22Rv1 (cell line): Measurements from ENCODE around the gene SEC16A.

Experiments used
- ZFX ChIP-seq: fragments of 450-650 bp; IDR thresholded peaks from 2 replicates; pipeline ENCODE4 v1.6.1; 2017; ENCODE audit warnings: antibody characterized with exemption, borderline replicate concordance
- TF ChIP-seq, protein P1 (sequence below): fragments of 450-650 bp; IDR thresholded peaks from 2 replicates; pipeline ENCODE4 v1.5.1; 2017; ENCODE audit warnings: mild to moderate bottlenecking

DNA sequence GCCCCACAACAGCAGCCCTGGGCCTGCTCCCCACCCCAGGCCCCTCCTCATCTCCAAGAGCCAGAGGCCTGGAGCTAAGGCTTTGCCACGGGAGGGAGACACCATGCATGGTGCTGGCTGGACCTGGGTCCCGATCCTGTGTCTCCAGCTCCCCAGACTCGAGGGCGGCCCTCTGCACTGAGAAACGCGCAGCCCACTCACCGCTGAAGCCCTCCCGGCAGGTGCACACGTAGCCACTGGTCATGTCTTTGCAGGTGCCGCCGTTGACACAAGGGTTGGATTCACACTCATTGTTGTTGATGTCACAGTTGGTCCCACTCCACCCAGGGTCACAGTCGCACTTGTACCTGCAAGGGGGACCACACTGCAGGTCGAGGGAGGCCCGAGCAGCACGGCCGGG lies 30.4 kb upstream of the SEC16A start:
- TF ChIP-seq, protein P1, sequence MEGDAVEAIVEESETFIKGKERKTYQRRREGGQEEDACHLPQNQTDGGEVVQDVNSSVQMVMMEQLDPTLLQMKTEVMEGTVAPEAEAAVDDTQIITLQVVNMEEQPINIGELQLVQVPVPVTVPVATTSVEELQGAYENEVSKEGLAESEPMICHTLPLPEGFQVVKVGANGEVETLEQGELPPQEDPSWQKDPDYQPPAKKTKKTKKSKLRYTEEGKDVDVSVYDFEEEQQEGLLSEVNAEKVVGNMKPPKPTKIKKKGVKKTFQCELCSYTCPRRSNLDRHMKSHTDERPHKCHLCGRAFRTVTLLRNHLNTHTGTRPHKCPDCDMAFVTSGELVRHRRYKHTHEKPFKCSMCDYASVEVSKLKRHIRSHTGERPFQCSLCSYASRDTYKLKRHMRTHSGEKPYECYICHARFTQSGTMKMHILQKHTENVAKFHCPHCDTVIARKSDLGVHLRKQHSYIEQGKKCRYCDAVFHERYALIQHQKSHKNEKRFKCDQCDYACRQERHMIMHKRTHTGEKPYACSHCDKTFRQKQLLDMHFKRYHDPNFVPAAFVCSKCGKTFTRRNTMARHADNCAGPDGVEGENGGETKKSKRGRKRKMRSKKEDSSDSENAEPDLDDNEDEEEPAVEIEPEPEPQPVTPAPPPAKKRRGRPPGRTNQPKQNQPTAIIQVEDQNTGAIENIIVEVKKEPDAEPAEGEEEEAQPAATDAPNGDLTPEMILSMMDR: no peak
- no peak for TF ChIP-seq ZFX
